MM.1S (cell line): ENCODE measurements around the gene HS6ST3.

Experiments
- EZH2 ChIP-seq: fragments of 300-600 bp; sonication (generic); optimal IDR thresholded peaks from 2 replicates; pipeline ENCODE3; 2017; ENCODE audit warnings: low read depth, mild to moderate bottlenecking, antibody characterized with exemption, low read length, mixed read lengths
- EZH2phosphoT487 ChIP-seq: fragments of 300-600 bp; sonication (generic); IDR thresholded peaks from 2 replicates; pipeline ENCODE4 v1.6.1; 2018; ENCODE audit warnings: antibody characterized with exemption, low read length
- TF ChIP-seq, protein P1 (sequence below): fragments of 300-600 bp; sonication (generic); IDR thresholded peaks from 2 replicates; pipeline ENCODE4 v1.5.1; 2016; ENCODE audit warnings: antibody characterized with exemption, low read length, mixed read lengths

DNA sequence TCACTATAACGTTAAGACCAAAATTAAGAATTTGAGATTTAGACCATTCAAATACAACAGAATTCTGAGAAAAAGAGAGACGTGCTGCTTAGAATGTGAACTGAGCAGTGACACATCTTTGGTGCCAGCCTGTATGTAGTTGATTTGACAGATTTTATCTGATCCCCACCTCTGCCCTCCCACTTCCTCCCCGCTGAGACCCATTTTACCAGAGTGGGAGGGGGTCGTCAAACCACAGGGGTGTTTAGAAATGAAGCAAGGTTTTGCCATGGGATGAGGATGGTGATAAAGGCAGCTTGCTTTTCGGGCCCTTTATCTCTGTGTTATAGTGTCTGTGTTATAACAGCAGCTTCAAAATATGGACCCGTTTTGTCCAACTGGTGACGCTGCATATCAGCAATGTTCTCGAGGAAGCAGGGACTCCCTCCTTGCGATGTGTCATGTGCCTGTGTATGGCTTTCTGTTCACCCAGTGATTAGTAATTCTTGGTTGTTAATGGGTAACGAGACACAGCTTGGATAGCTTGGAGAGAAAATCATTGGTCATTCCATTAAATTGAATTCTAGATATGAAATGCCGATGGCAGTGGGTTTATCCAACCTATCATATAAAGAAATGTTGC lies 125.0 kb downstream of the HS6ST3 start:
- TF ChIP-seq EZH2 (no peak), EZH2phosphoT487 (no peak)
- TF ChIP-seq, protein P1, sequence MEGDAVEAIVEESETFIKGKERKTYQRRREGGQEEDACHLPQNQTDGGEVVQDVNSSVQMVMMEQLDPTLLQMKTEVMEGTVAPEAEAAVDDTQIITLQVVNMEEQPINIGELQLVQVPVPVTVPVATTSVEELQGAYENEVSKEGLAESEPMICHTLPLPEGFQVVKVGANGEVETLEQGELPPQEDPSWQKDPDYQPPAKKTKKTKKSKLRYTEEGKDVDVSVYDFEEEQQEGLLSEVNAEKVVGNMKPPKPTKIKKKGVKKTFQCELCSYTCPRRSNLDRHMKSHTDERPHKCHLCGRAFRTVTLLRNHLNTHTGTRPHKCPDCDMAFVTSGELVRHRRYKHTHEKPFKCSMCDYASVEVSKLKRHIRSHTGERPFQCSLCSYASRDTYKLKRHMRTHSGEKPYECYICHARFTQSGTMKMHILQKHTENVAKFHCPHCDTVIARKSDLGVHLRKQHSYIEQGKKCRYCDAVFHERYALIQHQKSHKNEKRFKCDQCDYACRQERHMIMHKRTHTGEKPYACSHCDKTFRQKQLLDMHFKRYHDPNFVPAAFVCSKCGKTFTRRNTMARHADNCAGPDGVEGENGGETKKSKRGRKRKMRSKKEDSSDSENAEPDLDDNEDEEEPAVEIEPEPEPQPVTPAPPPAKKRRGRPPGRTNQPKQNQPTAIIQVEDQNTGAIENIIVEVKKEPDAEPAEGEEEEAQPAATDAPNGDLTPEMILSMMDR: no peak
